Right ventricle myocardium inferior (tissue), 1 donor: ENCODE measurements around the gene CCDC171. TPM values are rescaled to one million over a fixed set of nuclear protein-coding genes. Genes with fewer than 3 reads are reported as not detected.
A peak's percentile ranks its signal among the peaks of the same experiment; 100 is the strongest.
"Not testable (repeated sequence)": the region's sequence is repeated elsewhere in the genome, so short reads cannot be mapped to it uniquely, and the experiment has no call there.

ENCODE experiments used
- ATAC-seq: fragments of 200-7000 bp; cut with Tn5 transposase; one replicate; pipeline ENCODE4 v1.9.1; 2020; ENCODE audit warnings: mild to moderate bottlenecking, moderate library complexity
- DNase-seq: peaks from one replicate; pipeline ENCODE4 v3.0.0; 2021; ENCODE audit errors: missing footprints
- intact Hi-C: fragments of 100-400 bp; cut with DNase I; formaldehyde crosslinking; loops from one replicate; pipeline ENCODE4 v1.11.0; 2022
- total RNA-seq: library from RNA; stranded (reverse); fragmentation: NEBNext Ultra II Directional; extraction: Animal tissue kit (Norgen Biotek cat#: 25700); gene quantifications from one replicate; pipeline ENCODE4 v1.2.1, GENCODE V29; 2021
- donor health status: DM: no; HTN: yes; CAD: no; lungs with severe emphysema.

Gene CCDC171
- total RNA-seq, 1 donor from 2014 or later: 1.6 TPM

DNA sequence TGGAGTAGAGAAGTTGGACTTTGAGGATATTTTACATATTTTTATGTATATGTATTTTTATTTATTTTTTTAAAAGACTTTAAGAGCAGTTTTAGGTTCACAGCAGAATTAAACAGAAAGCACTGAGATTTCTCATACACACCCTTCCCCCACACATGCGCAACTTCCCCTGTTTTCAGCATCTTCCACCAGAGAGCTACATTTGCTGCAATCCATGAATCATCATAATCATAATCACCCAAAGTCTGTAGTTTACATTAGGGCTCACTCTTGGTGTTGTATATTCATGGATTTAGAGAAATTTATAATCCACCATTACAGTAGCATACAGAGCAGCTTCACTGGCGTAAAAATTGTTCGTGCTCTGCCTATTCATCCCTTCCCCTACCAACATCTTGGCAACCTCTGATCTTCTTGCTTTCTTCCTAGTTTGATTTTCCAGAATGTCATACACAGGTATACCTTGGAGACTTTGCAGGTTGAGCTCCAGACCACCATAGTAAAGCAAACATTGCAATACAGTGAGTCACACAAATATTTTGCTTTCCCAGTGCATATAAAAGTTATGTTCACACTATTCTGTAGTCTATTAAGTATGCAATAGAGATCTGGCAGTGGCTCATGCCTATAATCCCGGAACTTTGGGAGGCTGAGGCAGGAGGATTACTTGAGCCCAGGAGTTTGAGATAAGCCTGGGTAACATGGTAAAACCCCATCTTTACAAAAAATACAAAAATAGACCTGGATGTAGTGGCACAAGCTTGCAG, 9.6 kb upstream of the CCDC171 start:
- ATAC-seq (no peak), DNase-seq (no peak)
- intact Hi-C loops: no loop called here

GRCh38 chr9:15549611-15550010, 3.2 kb upstream of the CCDC171 start:
- no peak for DNase-seq
- intact Hi-C loops: loop anchor here (5.0 kb wide), 1 partner anchor 252 kb away; no protein-coding TSS in a partner anchor
- ATAC-seq: no peak

- DNase-seq (no peak), ATAC-seq (no peak)
- intact Hi-C loops: loop anchor here (2.0 to 5.0 kb wide), 2 partner anchors 131 to 256 kb away; partner anchors contain the start of gene SNAPC3
Observed at GRCh38 chr9:15553528-15553898, 670 bp downstream of the CCDC171 start.

DNA sequence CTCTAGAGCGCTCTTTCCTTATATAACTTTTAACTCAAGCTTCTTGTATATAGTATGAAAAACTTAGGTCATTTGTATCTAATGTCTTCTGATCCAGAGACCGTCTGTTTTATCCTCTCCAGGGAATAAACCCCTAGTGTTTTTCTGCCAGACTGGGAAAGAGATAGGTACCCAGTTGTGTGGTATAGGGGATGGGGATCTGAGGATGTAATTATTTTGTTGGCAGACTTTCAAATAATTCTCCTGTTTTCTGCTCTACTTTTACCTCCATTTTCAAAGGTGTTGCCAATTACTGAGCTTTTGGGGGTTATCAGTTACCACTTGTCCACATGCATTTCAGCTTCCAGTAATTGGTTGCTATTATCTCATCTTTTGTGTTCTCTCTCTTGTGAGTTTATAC, 17.9 kb downstream of the CCDC171 start:
- intact Hi-C loops: no loop called here
- no peak for DNase-seq
- ATAC-seq: no peak

GRCh38 chr9:15572200-15572770, 19.4 kb downstream of the CCDC171 start:
- no peak for ATAC-seq
- DNase-seq: no peak
- intact Hi-C loops: no loop called here

- ATAC-seq: no peak
- intact Hi-C loops: no loop called here
Observed at GRCh38 chr9:15576350-15577050, 23.7 kb downstream of the CCDC171 start.

GRCh38 chr9:15578714-15579113, 25.9 kb downstream of the CCDC171 start:
- intact Hi-C loops: no loop called here
- DNase-seq (no peak), ATAC-seq (peak; percentile 70)

More at GRCh38 chr9:15576350-15577050, 23.7 kb downstream of the CCDC171 start:
- DNase-seq: no peak

DNA sequence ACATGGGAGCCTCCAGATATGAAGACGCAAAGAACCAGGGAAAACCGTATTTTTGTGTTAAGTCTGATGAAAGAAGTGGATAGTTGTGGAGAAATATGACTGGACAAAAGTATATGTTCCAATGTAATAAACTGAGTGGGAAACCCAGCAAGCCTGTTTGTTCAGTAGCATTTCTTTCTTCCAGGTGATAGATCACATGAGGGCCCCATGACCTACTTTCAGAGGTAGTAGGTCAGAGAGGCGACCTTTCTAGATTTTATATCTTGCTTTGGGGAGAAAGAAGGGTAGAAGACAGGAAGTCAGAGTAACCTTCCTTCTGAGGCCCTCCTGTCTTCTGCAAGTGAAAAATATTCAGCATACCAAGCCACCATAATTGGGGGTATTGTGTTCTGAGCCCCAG, 31.5 kb downstream of the CCDC171 start:
- intact Hi-C loops: no loop called here
- DNase-seq: no peak
- no peak for ATAC-seq

DNA sequence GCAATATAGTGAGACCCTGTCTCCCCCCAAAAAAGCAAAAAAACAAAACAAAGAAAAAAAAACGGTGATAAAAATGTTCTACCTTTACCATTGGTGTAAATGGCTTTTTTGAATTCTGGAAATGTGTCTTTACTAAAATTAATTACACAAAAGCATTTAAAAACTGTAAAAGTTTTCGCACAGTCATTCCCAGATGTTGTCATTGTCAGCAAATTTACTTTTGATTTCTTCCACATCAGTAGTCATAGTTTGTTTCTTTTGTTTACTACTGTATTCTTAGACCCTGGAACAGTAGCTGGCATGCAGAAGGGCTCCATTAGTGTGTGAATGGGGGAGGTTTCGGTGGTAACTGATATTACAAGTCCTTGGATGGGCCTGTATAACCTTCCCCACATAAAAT, 39.5 kb downstream of the CCDC171 start:
- ATAC-seq (no peak), DNase-seq (no peak)
- intact Hi-C loops: no loop called here

DNA sequence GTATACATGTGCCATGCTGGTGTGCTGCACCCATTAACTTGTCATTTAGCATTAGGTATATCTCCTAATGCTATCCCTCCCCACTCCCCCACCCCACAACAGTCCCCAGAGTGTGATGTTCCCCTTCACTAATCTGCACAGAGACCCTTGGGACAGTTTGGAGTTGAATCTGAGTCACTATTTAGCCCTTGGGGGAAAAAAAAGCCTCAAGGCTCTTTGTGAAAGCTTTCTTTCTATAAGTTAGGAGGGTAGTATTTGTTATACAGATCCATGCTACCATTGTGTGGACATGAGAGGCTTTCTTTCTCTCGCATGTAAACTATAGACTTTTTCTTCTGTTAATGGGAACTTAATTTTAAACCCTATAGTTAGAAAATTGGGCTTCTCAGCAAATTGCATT, 40.1 kb downstream of the CCDC171 start:
- DNase-seq, intact Hi-C loops, ATAC-seq: not testable (repeated sequence)

DNA sequence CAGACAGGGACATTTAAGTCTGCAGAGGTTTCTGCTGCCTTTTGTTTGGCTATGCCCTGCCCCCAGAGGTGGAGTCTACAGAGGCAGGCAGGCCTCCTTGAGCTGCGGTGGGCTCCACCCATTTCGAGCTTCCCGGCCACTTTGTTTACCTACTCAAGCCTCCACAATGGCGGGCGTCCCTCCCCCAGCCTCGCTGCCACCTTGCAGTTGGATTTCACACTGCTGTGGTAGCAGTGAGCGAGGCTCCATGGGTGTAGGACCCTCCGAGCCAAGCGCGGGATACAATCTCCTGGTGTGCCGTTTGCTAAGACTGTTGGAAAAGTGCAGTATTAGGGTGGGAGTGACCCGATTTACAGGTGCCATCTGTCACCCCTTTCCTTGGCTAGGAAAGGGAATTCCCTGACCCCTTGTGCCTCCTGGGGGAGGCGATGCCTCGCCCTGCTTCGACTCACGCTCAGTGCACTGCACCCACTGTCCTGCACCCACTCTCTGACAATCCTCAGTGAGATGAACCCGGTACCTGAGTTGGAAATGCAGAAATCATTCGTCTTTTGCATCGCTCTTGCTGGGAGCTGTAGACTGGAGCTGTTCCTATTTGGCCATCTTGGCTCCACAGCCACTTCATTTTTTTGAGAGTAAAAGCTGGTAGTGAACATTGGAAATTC, 48.0 kb downstream of the CCDC171 start:
- intact Hi-C loops, DNase-seq, ATAC-seq: not testable (repeated sequence)

GRCh38 chr9:15606643-15607472, 54.0 kb downstream of the CCDC171 start:
- intact Hi-C loops: loop anchor here (2.0 to 5.0 kb wide), 2 partner anchors 330 to 396 kb away; no protein-coding TSS in a partner anchor
- no peak for DNase-seq
- ATAC-seq: no peak

- ATAC-seq (no peak), DNase-seq (no peak)
- intact Hi-C loops: no loop called here
Observed at GRCh38 chr9:15612962-15613361, 60.1 kb downstream of the CCDC171 start.

DNA sequence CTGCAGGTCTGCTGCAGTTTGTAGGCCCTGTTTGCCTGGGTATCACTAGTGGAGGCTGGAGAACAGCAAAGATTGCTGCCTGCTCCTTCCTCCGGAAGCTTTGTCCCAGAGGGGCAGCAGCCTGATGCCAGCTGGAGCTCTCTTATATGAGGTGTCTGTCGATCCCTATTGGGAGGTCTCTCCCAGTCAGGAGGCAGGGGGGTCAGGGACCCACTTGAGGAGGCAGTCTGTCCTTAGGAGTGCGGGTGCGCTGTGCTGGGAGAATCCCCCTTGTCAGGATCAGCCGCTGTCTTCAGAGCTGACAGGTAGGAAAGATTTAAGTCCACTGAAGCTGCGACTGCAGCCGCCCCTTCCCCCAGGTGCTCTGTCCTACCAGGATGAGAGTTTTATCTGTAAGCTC, 64.9 kb downstream of the CCDC171 start:
- DNase-seq: peak; percentile 49
- ATAC-seq: no peak
- intact Hi-C loops: no loop called here

DNA sequence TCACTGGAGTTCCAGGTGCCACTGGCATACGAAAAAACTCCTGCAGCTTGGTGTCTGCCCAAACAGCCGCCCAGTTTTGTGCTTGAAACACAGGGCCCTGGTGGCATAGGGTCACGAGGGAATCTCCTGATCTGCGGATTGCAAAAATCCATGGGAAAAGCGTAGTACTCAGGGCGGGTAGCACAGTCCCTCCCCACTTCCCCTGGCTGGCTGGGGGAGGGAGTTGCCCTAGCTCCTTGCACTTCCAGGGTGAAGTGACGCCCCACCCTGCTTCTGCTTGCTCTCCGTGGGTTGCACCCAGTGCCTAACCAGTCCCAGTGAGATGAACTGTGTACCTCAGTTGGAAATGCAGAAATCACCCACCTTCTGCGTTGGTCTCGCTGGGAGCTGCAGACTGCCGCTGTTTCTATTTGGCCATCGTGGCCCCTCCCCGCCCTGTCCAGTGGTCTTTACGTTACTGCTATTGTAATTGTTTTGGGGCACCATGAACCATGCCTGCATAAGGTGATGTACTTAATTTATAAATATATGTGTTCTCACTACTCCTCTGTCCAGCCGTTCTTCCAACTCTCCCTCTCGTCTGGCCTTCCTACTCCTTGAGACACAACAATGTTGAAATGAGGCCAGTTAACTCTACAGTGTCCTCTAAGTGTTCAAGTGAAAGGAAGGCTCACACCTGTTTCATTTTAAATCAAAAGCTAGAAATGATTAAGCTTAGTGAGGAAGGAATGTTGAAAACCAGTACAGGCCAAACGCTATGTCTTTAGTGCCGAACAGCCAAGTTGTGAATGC, 65.9 kb downstream of the CCDC171 start:
- DNase-seq (peak; percentile 37), ATAC-seq (no peak)
- intact Hi-C loops: no loop called here

DNA sequence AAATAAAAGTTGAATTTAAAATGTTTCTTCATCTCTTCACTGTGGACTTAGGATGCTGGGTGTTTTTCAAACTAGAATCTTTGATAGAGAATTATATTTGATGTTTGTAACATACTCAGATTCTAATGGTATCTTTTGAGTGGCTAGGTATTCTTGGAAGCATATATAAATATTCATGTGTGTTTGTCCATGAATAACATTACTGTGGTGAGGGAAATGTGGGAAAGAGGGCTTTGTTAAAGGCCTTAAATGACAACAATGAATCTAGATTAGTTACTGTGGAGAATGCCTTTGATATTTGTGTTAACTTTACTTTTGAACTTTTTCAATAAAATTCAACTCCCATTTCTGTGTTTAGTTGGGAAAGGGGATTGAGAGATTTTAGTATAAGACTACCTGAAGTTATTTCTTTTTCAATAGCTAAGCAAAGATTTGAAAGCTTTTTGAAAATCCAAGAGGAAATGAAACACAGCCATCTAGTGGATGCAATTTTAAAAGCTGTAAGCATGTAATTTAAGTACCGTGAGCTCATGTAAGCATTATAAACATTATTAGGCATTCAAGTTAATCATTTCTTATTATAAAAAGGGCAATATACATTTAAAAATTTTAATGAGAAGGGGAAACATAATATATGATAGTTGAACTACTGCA, 69.6 kb downstream of the CCDC171 start:
- intact Hi-C loops: no loop called here
- DNase-seq: no peak
- no peak for ATAC-seq

DNA sequence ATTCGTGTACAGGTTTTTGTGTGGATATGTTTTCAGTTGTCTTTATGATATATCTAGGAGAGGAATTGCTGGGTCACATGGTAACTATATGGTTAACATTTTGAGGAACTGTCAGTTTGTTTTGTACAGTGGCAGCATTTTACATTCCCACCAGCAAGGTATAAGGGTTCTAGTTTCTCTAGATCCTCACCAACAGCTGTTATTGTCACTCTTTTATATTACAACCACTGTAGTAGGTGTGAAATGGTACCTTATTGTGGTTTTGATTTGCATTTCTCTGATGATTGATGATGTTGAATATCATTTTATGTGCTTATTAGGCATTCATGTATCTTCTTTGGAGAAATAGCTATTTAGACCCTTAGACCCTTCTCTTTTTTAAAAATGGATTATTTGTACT, 82.9 kb downstream of the CCDC171 start:
- ATAC-seq (no peak), DNase-seq (no peak)
- intact Hi-C loops: no loop called here
